ENCODE measurements around the gene CTSC. TPM values are rescaled to one million over a fixed set of nuclear protein-coding genes. Genes with fewer than 3 reads are reported as not detected.

Gene CTSC
- total RNA-seq, 1 donor from 2014 or later, result 195 TPM

GRCh38 chr11:88320149-88320559, 17.4 kb downstream of the CTSC start:
- peaks cover 11% of the 10 kb centered on the region for H3K4me1 Mint-ChIP-seq (ENCODE audit: low read depth, unreplicated experiment)
- TF ChIP-seq CTCF (IDR thresholded peaks at IDR 0.05; ENCODE audit: insufficient read depth, low read depth, low read length) (no peak), EZH2 (IDR thresholded peaks at IDR 0.05; ENCODE audit: insufficient read depth, low read length) (no peak)
- H3K9ac ChIP-seq (ENCODE audit: low read length), result no peak overlapping the region
- no peak overlapping the region for H3K4me3 ChIP-seq (ENCODE audit: insufficient read depth, low read depth, low read length)
- peak; percentile 72 for DNase-seq (ENCODE audit: low read depth)
- H3K36me3 ChIP-seq (ENCODE audit: insufficient read depth, low read length), result peaks cover 7% of the 10 kb centered on the region
- peaks cover 7% of the 10 kb centered on the region for H3K4me1 ChIP-seq (ENCODE audit: insufficient read depth, low read length)
- no peak overlapping the region for H2AFZ ChIP-seq (ENCODE audit: low read depth, low read length)
- peak; percentile 76 for FAIRE-seq
- H3K27ac Mint-ChIP-seq (ENCODE audit: unreplicated experiment), result peak overlapping the region; percentile 30
- H3K9me3 ChIP-seq (ENCODE audit: insufficient read depth, low read depth, low read length), result no peaks in the 10 kb centered on the region
- H3K27ac ChIP-seq (ENCODE audit: low read depth, low read length), result no peak overlapping the region
- H3K27me3 ChIP-seq (ENCODE audit: insufficient read depth, low read length), result no peaks in the 10 kb centered on the region
- peaks cover 8% of the 10 kb centered on the region for H3K36me3 Mint-ChIP-seq (ENCODE audit: low read depth, unreplicated experiment)
- H3K4me2 ChIP-seq (ENCODE audit: low read length), result peak overlapping the region; percentile 24
- no peak overlapping the region for H3K4me3 Mint-ChIP-seq (ENCODE audit: unreplicated experiment)
- no peaks in the 10 kb centered on the region for H3K9me3 Mint-ChIP-seq (ENCODE audit: unreplicated experiment)
- H3K79me2 ChIP-seq (ENCODE audit: insufficient read depth, low read length), result peaks cover 9% of the 10 kb centered on the region
- no peaks in the 10 kb centered on the region for H3K27me3 Mint-ChIP-seq (ENCODE audit: low read depth, unreplicated experiment)
- peaks cover 6% of the 10 kb centered on the region for H4K20me1 ChIP-seq (ENCODE audit: insufficient read depth, low read length)

GRCh38 chr11:88318017-88318416, 19.5 kb downstream of the CTSC start:
- DNase-seq (ENCODE audit: low read depth) (no peak), FAIRE-seq (no peak)
- Histone ChIP-seq H3K79me2 (ENCODE audit: insufficient read depth, low read length) (peaks cover 2% of the 10 kb centered on the region), H3K4me1 (ENCODE audit: insufficient read depth, low read length) (peaks cover 7% of the 10 kb centered on the region), H3K9ac (ENCODE audit: low read length) (no peak overlapping the region), H3K36me3 (ENCODE audit: insufficient read depth, low read length) (peaks cover 3% of the 10 kb centered on the region), H3K9me3 (ENCODE audit: insufficient read depth, low read depth, low read length) (no peaks in the 10 kb centered on the region), H3K27me3 (ENCODE audit: insufficient read depth, low read length) (no peaks in the 10 kb centered on the region), H2AFZ (ENCODE audit: low read depth, low read length) (no peak overlapping the region), H3K4me3 (ENCODE audit: insufficient read depth, low read depth, low read length) (no peak overlapping the region), H3K4me2 (ENCODE audit: low read length) (no peak overlapping the region), H4K20me1 (ENCODE audit: insufficient read depth, low read length) (peaks cover 6% of the 10 kb centered on the region), H3K27ac (ENCODE audit: low read depth, low read length) (no peak overlapping the region)
- Mint-ChIP-seq H3K36me3 (ENCODE audit: low read depth, unreplicated experiment) (peaks cover 8% of the 10 kb centered on the region), H3K27me3 (ENCODE audit: low read depth, unreplicated experiment) (no peaks in the 10 kb centered on the region), H3K4me3 (ENCODE audit: unreplicated experiment) (no peak overlapping the region), H3K4me1 (ENCODE audit: low read depth, unreplicated experiment) (peaks cover 11% of the 10 kb centered on the region), H3K9me3 (ENCODE audit: unreplicated experiment) (no peaks in the 10 kb centered on the region), H3K27ac (ENCODE audit: unreplicated experiment) (no peak overlapping the region)
- TF ChIP-seq EZH2 (IDR thresholded peaks at IDR 0.05; ENCODE audit: insufficient read depth, low read length), result no peak
- no peak for TF ChIP-seq CTCF (IDR thresholded peaks at IDR 0.05; ENCODE audit: insufficient read depth, low read depth, low read length)

GRCh38 chr11:88317536-88317935, 20.0 kb downstream of the CTSC start:
- Histone ChIP-seq H3K27me3 (ENCODE audit: insufficient read depth, low read length) (no peaks in the 10 kb centered on the region), H3K9me3 (ENCODE audit: insufficient read depth, low read depth, low read length) (no peaks in the 10 kb centered on the region), H3K4me2 (ENCODE audit: low read length) (no peak overlapping the region), H3K36me3 (ENCODE audit: insufficient read depth, low read length) (peaks cover 3% of the 10 kb centered on the region), H3K79me2 (ENCODE audit: insufficient read depth, low read length) (peaks cover 2% of the 10 kb centered on the region), H3K4me1 (ENCODE audit: insufficient read depth, low read length) (peaks cover 11% of the 10 kb centered on the region), H3K27ac (ENCODE audit: low read depth, low read length) (no peak overlapping the region), H4K20me1 (ENCODE audit: insufficient read depth, low read length) (peaks cover 6% of the 10 kb centered on the region), H3K9ac (ENCODE audit: low read length) (no peak overlapping the region), H3K4me3 (ENCODE audit: insufficient read depth, low read depth, low read length) (no peak overlapping the region), H2AFZ (ENCODE audit: low read depth, low read length) (no peak overlapping the region)
- no peaks in the 10 kb centered on the region for H3K27me3 Mint-ChIP-seq (ENCODE audit: low read depth, unreplicated experiment)
- TF ChIP-seq EZH2 (IDR thresholded peaks at IDR 0.05; ENCODE audit: insufficient read depth, low read length) (no peak), CTCF (IDR thresholded peaks at IDR 0.05; ENCODE audit: insufficient read depth, low read depth, low read length) (no peak)
- H3K36me3 Mint-ChIP-seq (ENCODE audit: low read depth, unreplicated experiment), result peaks cover 6% of the 10 kb centered on the region
- no peak overlapping the region for H3K27ac Mint-ChIP-seq (ENCODE audit: unreplicated experiment)
- no peak overlapping the region for H3K4me3 Mint-ChIP-seq (ENCODE audit: unreplicated experiment)
- H3K4me1 Mint-ChIP-seq (ENCODE audit: low read depth, unreplicated experiment), result peaks cover 15% of the 10 kb centered on the region
- FAIRE-seq (no peak), DNase-seq (ENCODE audit: low read depth) (no peak)
- H3K9me3 Mint-ChIP-seq (ENCODE audit: unreplicated experiment), result no peaks in the 10 kb centered on the region

Data from astrocyte (in vitro differentiated cells and primary cell).